Esophagus squamous epithelium (tissue), 5 donors: ENCODE data around the gene NQO2. TPM values are rescaled to one million over a fixed set of nuclear protein-coding genes. Genes with fewer than 3 reads are reported as not detected.

Experiments
- DNase-seq: peaks from one replicate; lab custom pipeline; 2025; lab: John Stamatoyannopoulos, UW
- H3K27ac ChIP-seq, 4 donors: fragments of 200-600 bp; sonication (generic); one replicate each; pipeline ENCODE4 v1.5.1; 2016 to 2019; ENCODE audit warnings: mild to moderate bottlenecking in 1 of 4
- H3K27me3 ChIP-seq, 4 donors: fragments of 200-600 bp; sonication (generic); 1 replicate in 3 of 4; 2 replicates in 1 of 4; pipeline versions ENCODE4 v1.5.1 to v1.6.0; 2017 to 2021; ENCODE audit warnings: antibody characterized with exemption in 1 of 4
- H3K36me3 ChIP-seq, 3 donors: fragments of 200-600 bp; sonication (generic); one replicate each; pipeline ENCODE4 v1.5.1; 2016 to 2019
- H3K4me1 ChIP-seq, 3 donors: fragments of 200-600 bp; sonication (generic); one replicate each; pipeline ENCODE4 v1.5.1; 2017 to 2019
- H3K4me3 ChIP-seq, 4 donors: fragments of 200-600 bp; sonication (generic); 1 replicate in 3 of 4; 2 replicates in 1 of 4; pipeline ENCODE4 v1.5.1; 2016 to 2019; ENCODE audit warnings: mild to moderate bottlenecking in 2 of 4, moderate library complexity in 1 of 4
- H3K9me3 ChIP-seq, 3 donors: fragments of 200-600 bp; sonication (generic); one replicate each; pipeline ENCODE4 v1.5.1; 2016 to 2019
- POLR2A ChIP-seq, 4 donors: fragments of 450-650 bp; IDR thresholded peaks; one replicate each; pipeline ENCODE4 v1.6.1; 2017; ENCODE audit warnings: antibody characterized with exemption in 4 of 4, mild to moderate bottlenecking in 4 of 4, moderate library complexity in 3 of 4
- WGBS, 2 donors: methylation state at CpG; one replicate each; pipeline ENCODE4 v1.1.5; 2018; 5-methylcytosine and 5-hydroxymethylcytosine counted together
- intact Hi-C: fragments of 100-400 bp; cut with DNase I; formaldehyde crosslinking; loops from one replicate; pipeline ENCODE4 v1.15.0; 2022
- total RNA-seq, 4 donors: library from RNA; depleted of rRNA; stranded (reverse); fragments of >200 nt; gene quantifications; one replicate each; pipeline ENCODE4 v1.1.0, GENCODE V29; 2016
- TF ChIP-seq, protein P1 (sequence below), 6 experiments: fragments of 450-650 bp in 4 of 6; fragments of 200-600 bp in 2 of 6; sonication (generic) in 2 of 6; IDR thresholded peaks; one replicate each; pipeline ENCODE4 v1.5.1; 2016 to 2019; ENCODE audit warnings: antibody characterized with exemption in 6 of 6, mild to moderate bottlenecking in 4 of 6, moderate library complexity in 4 of 6
- donor health status: DM: yes; HTN: yes; CAD: no.

NQO2 gene
- total RNA-seq, 4 donors from 2014 or later = 18.7 to 38.3 (median 26.5) TPM

- Histone ChIP-seq H3K9me3 (no peaks in the 10 kb centered on the region), H3K36me3 (peaks cover 0 to 4% (median 0%) of the 10 kb centered on the region in 3 donors), H3K27me3 (no peaks in the 10 kb centered on the region), H3K4me1 (peaks cover 0 to 60% (median 6%) of the 10 kb centered on the region in 3 donors), H3K4me3 (no peak overlapping the region), H3K27ac (peak overlapping the region in 3 of 4 donors; percentile 50 to 98 (median 93))
- TF ChIP-seq POLR2A (IDR thresholded peaks at IDR 0.05) = no peak
- TF ChIP-seq, protein P1, sequence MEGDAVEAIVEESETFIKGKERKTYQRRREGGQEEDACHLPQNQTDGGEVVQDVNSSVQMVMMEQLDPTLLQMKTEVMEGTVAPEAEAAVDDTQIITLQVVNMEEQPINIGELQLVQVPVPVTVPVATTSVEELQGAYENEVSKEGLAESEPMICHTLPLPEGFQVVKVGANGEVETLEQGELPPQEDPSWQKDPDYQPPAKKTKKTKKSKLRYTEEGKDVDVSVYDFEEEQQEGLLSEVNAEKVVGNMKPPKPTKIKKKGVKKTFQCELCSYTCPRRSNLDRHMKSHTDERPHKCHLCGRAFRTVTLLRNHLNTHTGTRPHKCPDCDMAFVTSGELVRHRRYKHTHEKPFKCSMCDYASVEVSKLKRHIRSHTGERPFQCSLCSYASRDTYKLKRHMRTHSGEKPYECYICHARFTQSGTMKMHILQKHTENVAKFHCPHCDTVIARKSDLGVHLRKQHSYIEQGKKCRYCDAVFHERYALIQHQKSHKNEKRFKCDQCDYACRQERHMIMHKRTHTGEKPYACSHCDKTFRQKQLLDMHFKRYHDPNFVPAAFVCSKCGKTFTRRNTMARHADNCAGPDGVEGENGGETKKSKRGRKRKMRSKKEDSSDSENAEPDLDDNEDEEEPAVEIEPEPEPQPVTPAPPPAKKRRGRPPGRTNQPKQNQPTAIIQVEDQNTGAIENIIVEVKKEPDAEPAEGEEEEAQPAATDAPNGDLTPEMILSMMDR (IDR thresholded peaks at IDR 0.05) = no peak
- DNase-seq = no peak
- intact Hi-C loops = no loop called here
- WGBS, 2 donors = 76 to 79% methylated on average over 8 of the region's 8 CpGs
Observed at GRCh38 chr6:2968600-2969135, 31.0 kb upstream of the NQO2 start.

- no peaks in the 10 kb centered on the region for H3K27me3 ChIP-seq
- peak overlapping the region in 3 of 4 donors; percentile 93 to 99 (median 98) for H3K27ac ChIP-seq
- H3K4me3 ChIP-seq = peak overlapping the region in 1 of 4 donors; percentile 94
- intact Hi-C loops = no loop called here
- peaks cover 0 to 4% (median 0%) of the 10 kb centered on the region in 3 donors for H3K36me3 ChIP-seq
- peaks cover 0 to 59% (median 6%) of the 10 kb centered on the region in 3 donors for H3K4me1 ChIP-seq
- WGBS, 2 donors = 78 to 80% methylated on average over 3 of the region's 3 CpGs
- DNase-seq = no peak
- no peaks in the 10 kb centered on the region for H3K9me3 ChIP-seq
- no peak for TF ChIP-seq POLR2A (IDR thresholded peaks at IDR 0.05)
- TF ChIP-seq, protein P1 (IDR thresholded peaks at IDR 0.05) = no peak
Observed at GRCh38 chr6:2969549-2969948, 30.1 kb upstream of the NQO2 start.

DNA sequence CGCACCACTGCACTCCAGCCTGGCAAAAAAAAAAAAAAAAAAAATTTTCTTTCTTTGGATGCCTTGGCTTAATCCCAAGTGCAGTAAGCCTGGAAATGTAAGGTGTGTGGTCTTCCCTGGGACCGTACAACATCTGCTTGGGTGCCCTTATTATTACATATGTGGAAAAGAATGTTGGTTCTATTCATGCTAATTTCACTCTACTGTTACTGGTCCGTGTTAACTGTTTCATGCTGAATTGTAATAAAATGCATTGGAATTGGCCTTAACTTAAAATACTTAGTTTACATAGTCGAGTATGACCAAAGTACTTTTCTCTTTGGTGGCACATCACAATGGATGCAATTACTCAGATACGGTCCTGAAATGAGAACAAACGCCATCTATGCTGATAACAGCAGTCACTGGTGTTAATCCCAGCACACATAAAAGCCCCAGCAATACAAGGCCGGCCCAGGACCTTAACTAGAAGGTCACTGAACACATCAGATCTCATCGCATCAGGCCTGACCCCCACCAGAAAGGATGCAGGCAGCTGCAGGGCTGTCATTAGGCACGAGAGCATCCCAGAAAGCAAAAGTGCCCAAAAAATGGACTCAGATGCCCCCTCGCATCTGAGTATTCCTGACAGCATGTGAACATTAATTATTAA is 29.5 kb upstream of the NQO2 start:
- Histone ChIP-seq H3K27ac (peak overlapping the region; percentile 90 to 99 (median 96)), H3K36me3 (peaks cover 0 to 4% (median 0%) of the 10 kb centered on the region in 3 donors), H3K4me3 (peak overlapping the region; percentile 58 to 97 (median 76)), H3K27me3 (no peaks in the 10 kb centered on the region), H3K4me1 (peaks cover 0 to 59% (median 6%) of the 10 kb centered on the region in 3 donors), H3K9me3 (no peaks in the 10 kb centered on the region)
- DNase-seq = no peak
- TF ChIP-seq POLR2A (IDR thresholded peaks at IDR 0.05) = no peak
- TF ChIP-seq, protein P1 (IDR thresholded peaks at IDR 0.05) = no peak
- WGBS, 2 donors = 30 to 34% methylated on average over 7 to 8 of the region's 10 CpGs
- intact Hi-C loops = no loop called here

DNA sequence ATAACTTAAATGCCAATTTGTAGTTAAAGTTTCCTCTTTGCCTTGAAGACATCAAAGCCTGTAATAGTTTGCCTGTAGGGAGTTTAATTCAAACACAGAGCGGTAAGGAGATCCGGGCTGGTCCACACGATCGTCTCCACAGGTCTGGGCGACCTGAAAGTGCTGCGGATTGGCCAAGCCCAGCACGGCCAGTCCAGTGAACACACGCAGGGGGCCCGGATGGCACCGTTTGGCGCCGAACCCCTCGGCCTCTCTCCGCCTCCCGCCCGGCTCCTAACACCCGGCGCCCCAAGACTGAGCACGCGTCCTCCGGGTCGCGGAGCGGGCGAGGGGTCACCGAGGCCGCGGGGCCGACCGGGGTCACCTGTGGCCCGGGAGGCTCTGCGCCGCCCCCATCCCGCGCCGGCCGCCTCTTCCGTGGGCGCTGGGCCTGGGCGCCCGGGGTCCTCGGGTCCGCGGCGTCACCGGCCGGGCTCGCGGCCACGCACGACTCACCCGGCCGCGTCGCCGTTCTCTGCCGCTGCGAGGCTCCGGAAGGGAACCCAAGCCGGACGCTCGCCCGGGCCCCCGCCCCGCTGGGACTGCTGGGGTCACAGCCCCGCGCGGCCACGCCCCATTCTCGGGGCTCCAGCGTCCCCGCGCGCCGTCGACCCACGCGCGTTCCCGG is 28.8 kb upstream of the NQO2 start:
- peak overlapping the region; percentile 58 to 97 (median 76) for H3K4me3 ChIP-seq
- DNase-seq = peak; percentile 16
- intact Hi-C loops = no loop called here
- TF ChIP-seq, protein P1 (IDR thresholded peaks at IDR 0.05) = no peak
- TF ChIP-seq POLR2A (IDR thresholded peaks at IDR 0.05) = peak in 2 of 4 donors; percentile 64 to 66
- peaks cover 0 to 4% (median 0%) of the 10 kb centered on the region in 3 donors for H3K36me3 ChIP-seq
- no peaks in the 10 kb centered on the region for H3K27me3 ChIP-seq
- peaks cover 0 to 56% (median 6%) of the 10 kb centered on the region in 3 donors for H3K4me1 ChIP-seq
- H3K27ac ChIP-seq = peak overlapping the region; percentile 90 to 99 (median 96)
- 0 to 3% methylated on average over 13 to 15 of the region's 80 CpGs for WGBS, 2 donors
- H3K9me3 ChIP-seq = no peaks in the 10 kb centered on the region
